Coronary artery (tissue), 2 donors: Measurements from ENCODE around the gene SLC35F1.

Source experiments
- DNase-seq: peaks from one replicate; pipeline ENCODE4 v3.0.0-alpha.2; 2017; ENCODE audit warnings: low spot score
- H3K27ac ChIP-seq, 2 donors: fragments of 200-600 bp; sonication (generic); one replicate each; pipeline ENCODE4 v1.5.1; 2016 to 2019
- H3K4me3 ChIP-seq: fragments of 200-600 bp; sonication (generic); 2 replicates; pipeline ENCODE4 v1.5.1; 2016; ENCODE audit warnings: mild to moderate bottlenecking, moderate library complexity
- TF ChIP-seq, protein P1 (sequence below): fragments of 200-600 bp; sonication (generic); IDR thresholded peaks from one replicate; pipeline ENCODE4 v1.5.1; 2019; ENCODE audit warnings: antibody characterized with exemption

SLC35F1 gene

DNA sequence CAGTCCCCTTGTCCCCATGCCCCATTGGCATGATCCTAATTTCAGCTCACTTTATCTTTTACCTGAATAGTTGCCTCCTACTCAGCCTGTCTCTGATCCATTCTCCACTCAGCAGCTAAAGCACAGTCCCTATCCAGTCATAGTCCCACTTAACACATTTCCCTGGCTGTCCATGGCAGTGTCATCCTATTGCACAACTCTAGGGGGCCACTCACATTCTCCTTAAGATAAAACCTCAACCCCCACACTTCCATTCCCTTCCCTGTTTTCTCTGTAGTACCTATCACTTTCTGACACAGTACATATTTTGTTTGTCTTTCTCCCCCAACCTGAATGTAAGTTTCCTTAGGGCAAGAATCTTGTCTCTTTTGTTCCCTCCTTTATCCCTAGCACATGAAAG, 420.2 kb downstream of the SLC35F1 start:
- Histone ChIP-seq H3K27ac (no peak overlapping the region), H3K4me3 (no peak overlapping the region)
- DNase-seq = no peak
- TF ChIP-seq, protein P1, sequence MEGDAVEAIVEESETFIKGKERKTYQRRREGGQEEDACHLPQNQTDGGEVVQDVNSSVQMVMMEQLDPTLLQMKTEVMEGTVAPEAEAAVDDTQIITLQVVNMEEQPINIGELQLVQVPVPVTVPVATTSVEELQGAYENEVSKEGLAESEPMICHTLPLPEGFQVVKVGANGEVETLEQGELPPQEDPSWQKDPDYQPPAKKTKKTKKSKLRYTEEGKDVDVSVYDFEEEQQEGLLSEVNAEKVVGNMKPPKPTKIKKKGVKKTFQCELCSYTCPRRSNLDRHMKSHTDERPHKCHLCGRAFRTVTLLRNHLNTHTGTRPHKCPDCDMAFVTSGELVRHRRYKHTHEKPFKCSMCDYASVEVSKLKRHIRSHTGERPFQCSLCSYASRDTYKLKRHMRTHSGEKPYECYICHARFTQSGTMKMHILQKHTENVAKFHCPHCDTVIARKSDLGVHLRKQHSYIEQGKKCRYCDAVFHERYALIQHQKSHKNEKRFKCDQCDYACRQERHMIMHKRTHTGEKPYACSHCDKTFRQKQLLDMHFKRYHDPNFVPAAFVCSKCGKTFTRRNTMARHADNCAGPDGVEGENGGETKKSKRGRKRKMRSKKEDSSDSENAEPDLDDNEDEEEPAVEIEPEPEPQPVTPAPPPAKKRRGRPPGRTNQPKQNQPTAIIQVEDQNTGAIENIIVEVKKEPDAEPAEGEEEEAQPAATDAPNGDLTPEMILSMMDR = no peak

DNA sequence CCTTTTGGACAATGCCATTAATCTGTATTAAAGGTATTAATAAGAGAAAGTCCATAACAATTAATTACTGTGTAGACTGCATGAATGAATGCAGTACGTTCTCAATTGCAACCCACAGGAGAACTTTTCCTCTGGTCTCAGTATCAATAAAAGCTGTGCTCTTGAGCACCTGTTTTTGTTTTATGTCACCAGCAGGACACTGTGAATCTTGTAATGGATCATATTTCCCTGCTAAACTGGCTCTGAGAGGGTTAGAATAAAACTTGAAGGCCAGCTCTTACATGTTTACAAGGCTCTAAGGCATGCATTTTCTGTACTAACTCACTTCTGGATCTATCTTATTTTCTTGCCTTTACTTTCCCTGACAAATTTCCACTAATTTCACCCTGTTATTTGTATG, 426.7 kb downstream of the SLC35F1 start:
- TF ChIP-seq, protein P1 = no peak
- H3K4me3 ChIP-seq = no peak overlapping the region
- H3K27ac ChIP-seq = no peak overlapping the region
- no peak for DNase-seq

DNA sequence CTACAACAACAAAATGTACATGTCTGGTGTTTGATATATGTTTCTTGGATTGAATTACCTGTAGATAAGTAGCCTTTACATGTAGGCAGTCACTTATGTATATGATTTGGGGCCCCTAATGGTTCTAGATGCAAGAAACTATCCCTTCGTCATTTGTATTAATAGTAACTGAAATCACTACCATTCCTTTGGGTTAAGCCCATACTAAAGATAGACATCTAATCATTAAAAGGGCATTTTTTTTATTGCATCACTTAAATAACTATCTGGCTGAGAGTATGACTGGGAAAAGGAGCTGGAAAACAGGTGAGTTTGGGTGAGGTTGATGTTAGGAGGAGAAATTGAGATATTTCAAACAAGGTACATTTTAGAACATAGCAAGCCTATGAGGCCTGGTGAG, 427.6 kb downstream of the SLC35F1 start:
- Histone ChIP-seq H3K27ac (no peak overlapping the region), H3K4me3 (no peak overlapping the region)
- TF ChIP-seq, protein P1 = no peak
- no peak for DNase-seq

DNA sequence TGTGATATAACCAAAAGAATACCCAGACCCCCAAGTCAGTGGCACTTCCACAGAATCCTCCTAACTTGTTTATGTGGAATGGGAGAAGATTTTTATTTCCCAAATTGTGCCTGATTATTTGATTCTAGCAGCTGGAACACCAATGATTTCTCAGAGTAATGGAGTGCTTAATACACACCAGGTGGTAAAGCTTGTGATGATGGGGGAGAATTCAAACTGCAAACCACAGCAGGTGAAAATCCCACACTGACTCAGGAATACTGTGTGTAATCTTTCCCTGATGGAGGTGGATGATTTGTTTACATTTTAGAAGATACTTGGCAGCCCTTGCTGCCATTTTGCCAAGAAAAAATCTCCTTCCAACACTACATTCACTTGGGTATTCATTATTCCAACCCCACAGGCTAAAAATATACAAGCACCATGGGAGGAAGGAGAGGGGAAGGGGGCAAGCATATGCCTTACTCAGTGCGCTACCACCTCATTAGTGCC, 428.3 kb downstream of the SLC35F1 start:
- TF ChIP-seq, protein P1 = no peak
- DNase-seq = no peak
- H3K27ac ChIP-seq = no peak overlapping the region
- no peak overlapping the region for H3K4me3 ChIP-seq

DNA sequence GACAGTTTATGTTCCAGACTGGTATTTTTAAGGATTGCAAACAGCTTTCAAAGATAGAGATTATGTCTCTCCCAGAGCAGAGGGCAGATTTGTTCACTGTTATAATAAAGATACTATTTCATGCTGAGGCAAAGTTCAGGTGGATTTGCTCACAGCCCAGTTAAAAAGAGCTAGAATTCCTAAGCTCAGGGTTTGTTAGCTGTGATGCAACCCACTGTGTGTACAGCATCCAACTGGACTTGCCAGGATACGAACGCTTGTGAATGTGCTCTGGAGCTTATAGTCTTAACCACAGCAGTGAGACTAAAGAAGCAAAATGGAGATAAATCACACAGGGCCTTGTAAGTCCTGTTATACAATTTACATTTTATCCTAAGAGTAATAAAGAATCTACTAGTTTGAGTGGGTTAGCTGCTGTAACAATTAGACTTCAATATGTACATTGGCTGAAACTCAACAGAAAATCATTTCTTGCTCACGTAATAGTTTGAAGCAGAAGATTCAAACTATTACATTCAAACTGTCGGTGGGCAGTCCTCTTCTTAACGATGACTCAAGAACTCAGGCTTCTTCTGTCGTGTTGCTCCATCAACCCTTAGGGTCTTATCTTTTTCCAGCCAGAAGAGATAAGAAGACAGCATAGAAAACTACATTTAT, 437.1 kb downstream of the SLC35F1 start:
- DNase-seq = no peak
- no peak overlapping the region for H3K27ac ChIP-seq
- TF ChIP-seq, protein P1 = no peak

DNA sequence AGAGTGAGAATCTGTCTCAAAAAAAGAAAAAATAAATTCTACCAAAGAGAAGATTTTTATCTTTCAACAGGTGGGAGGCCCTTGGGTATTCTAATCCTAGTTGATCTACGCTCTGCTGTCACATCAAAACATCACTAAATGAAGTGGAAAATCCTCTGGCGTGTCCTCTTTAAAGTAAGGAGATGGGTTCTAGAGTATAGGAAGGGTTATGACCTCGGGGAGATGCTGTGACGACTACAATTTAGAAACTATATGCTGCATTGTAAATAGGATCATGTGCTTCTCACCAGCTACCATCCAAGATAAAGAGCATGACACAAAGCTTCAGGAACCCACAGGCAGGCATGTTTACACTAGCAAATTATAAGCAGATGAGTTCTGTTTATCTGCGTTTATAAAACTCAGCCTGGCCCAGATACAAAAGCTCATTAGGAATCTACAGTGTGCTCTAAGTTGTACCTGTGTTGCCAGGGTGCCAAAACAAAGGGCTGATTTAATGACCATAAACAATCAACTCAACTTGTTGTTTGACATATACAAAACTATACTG, 443.9 kb downstream of the SLC35F1 start:
- H3K4me3 ChIP-seq = no peak overlapping the region
- TF ChIP-seq, protein P1 = no peak
- no peak for DNase-seq
- no peak overlapping the region for H3K27ac ChIP-seq

More for the DNA sequence above, 437.1 kb downstream of the SLC35F1 start:
- H3K4me3 ChIP-seq = no peak overlapping the region

DNA sequence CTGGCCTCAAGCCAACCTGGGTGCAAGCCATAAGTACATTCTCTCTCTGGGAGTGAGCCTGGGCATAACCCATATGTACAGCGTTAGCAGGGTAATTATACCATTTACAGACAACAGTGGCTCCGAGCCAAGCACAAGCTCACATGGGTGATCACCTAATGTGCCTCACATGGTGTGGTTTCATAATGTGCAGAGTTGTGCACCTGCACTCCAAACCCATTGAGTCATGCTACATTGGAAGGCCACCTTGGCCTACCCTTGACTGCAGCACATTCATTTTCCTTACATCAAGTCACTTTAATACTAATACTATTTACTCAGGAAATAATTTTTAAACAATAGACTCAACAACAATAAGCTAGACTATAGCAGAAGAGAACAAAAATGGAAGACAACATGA, 446.5 kb downstream of the SLC35F1 start:
- H3K27ac ChIP-seq = no peak overlapping the region
- DNase-seq = no peak
- H3K4me3 ChIP-seq = no peak overlapping the region
- TF ChIP-seq, protein P1 = no peak
